K562 (cell line): Measurements from ENCODE around the gene ORMDL3. TPM values are rescaled to one million over a fixed set of nuclear protein-coding genes. Genes with fewer than 3 reads are reported as not detected.

ENCODE experiments used
- BRF1 ChIP-seq: IDR thresholded peaks from 3 replicates; pipeline ENCODE4 v1.6.1; 2011; ENCODE audit warnings: borderline replicate concordance, mild to moderate bottlenecking; ENCODE audit not compliant: insufficient read length; ENCODE audit errors: extremely low read depth
- CBX8 ChIP-seq: fragments of 200-600 bp; sonication (generic); IDR thresholded peaks from 2 replicates; pipeline ENCODE4 v1.6.1; 2012; ENCODE audit warnings: borderline replicate concordance, mixed run types, low read depth, mild to moderate bottlenecking, moderate library complexity, mixed read lengths, low read length, control low read depth, inconsistent platforms; ENCODE audit not compliant: poor library complexity, severe bottlenecking; ENCODE audit errors: extremely low read depth
- DIDO1 ChIP-seq: fragments of 450-650 bp; IDR thresholded peaks from 2 replicates; pipeline ENCODE4 v1.6.1; 2016; ENCODE audit warnings: low read depth, missing biosample characterization, missing genetic modification characterization
- HDAC6 ChIP-seq: IDR thresholded peaks from 2 replicates; pipeline ENCODE4 v1.6.1; 2012; ENCODE audit warnings: low read depth, mild to moderate bottlenecking, control low read depth, inconsistent platforms, low read length, moderate library complexity
- HEY1 ChIP-seq: fragments of 250-450 bp; sonication (Bioruptor Pico); IDR thresholded peaks from 2 replicates; pipeline ENCODE4 v1.5.0; 2020; ENCODE audit warnings: mild to moderate bottlenecking, moderate library complexity, borderline replicate concordance
- HMG20A ChIP-seq: fragments of 450-650 bp; formaldehyde crosslinking; conservative IDR thresholded peaks from 2 replicates; pipeline ENCODE4 v1.4.0; 2020; ENCODE audit warnings: mild to moderate bottlenecking, mixed read lengths
- HNRNPH1 ChIP-seq: fragments of 200-400 bp; formaldehyde crosslinking; optimal IDR thresholded peaks from 2 replicates; pipeline ENCODE3; 2017; ENCODE audit warnings: low read depth, mild to moderate bottlenecking, low read length, moderate library complexity
- ID3 ChIP-seq, 2 experiments: fragments of 250-450 bp in 1 of 2; fragments of 450-650 bp in 1 of 2; sonication (Bioruptor Pico) in 1 of 2; IDR thresholded peaks; 2 replicates each; pipeline versions ENCODE4 v1.6.1 to v1.8.0; 2016 to 2021; ENCODE audit warnings: mild to moderate bottlenecking in 2 of 2, moderate library complexity in 2 of 2, missing compliant biosample characterization in 1 of 2, missing genetic modification characterization in 1 of 2
- LARP7 ChIP-seq: fragments of 450-650 bp; IDR thresholded peaks from 2 replicates; pipeline ENCODE4 v1.6.1; 2016
- MAZ ChIP-seq, 2 experiments: fragments of 450-650 bp in 1 of 2; sonication (generic) in 1 of 2; formaldehyde crosslinking; IDR thresholded peaks in 1 of 2; conservative IDR thresholded peaks in 1 of 2; 2 replicates each; pipeline versions ENCODE4 v1.4.0 to v1.5.0; 2020; ENCODE audit warnings: mild to moderate bottlenecking in 1 of 2, missing genetic modification reagents in 1 of 2
- NCOA6 ChIP-seq: fragments of 450-650 bp; IDR thresholded peaks from 2 replicates; pipeline ENCODE4 v1.6.1; 2017; ENCODE audit warnings: mild to moderate bottlenecking
- PCBP2 ChIP-seq: fragments of 200-400 bp; formaldehyde crosslinking; IDR thresholded peaks from 2 replicates; pipeline ENCODE4 v1.6.1; 2018; ENCODE audit warnings: low read length, low read depth, mild to moderate bottlenecking, moderate library complexity; ENCODE audit not compliant: poor library complexity, severe bottlenecking
- PURB ChIP-seq: sonication (generic); formaldehyde crosslinking; IDR thresholded peaks from 2 replicates; pipeline ENCODE4 v1.9.0; 2021; ENCODE audit warnings: low read depth, mild to moderate bottlenecking, missing genetic modification reagents
- RBM25 ChIP-seq: fragments of 200-400 bp; formaldehyde crosslinking; IDR thresholded peaks from 2 replicates; pipeline ENCODE4 v1.6.1; 2018; ENCODE audit warnings: low read length, low read depth, moderate library complexity; ENCODE audit not compliant: severe bottlenecking
- SIX5 ChIP-seq, 2 experiments: IDR thresholded peaks; 2 replicates each; pipeline ENCODE4 v1.6.1; 2011; ENCODE audit warnings: low read length in 2 of 2, borderline replicate concordance in 1 of 2, low read depth in 1 of 2, mild to moderate bottlenecking in 1 of 2, moderate library complexity in 1 of 2; ENCODE audit not compliant: insufficient read depth in 1 of 2
- SPI1 ChIP-seq: IDR thresholded peaks from 2 replicates; pipeline ENCODE4 v1.6.1; 2011; ENCODE audit warnings: low read depth, low read length, control low read depth, borderline replicate concordance
- SREBF2 ChIP-seq: sonication (generic); formaldehyde crosslinking; IDR thresholded peaks from 2 replicates; pipeline ENCODE4 v1.4.0; 2020; ENCODE audit warnings: mild to moderate bottlenecking, missing genetic modification reagents
- SRSF9 ChIP-seq: fragments of 200-400 bp; formaldehyde crosslinking; IDR thresholded peaks from 2 replicates; pipeline ENCODE4 v1.6.1; 2017; ENCODE audit warnings: low read depth, low read length, borderline replicate concordance
- TCF7L2 ChIP-seq: fragments of 150-350 bp; IDR thresholded peaks from 2 replicates; pipeline ENCODE4 v1.6.1; 2016; ENCODE audit warnings: low read depth, mild to moderate bottlenecking, low read length, moderate library complexity
- ZBTB1 ChIP-seq: sonication (generic); formaldehyde crosslinking; IDR thresholded peaks from 2 replicates; pipeline ENCODE4 v1.8.1; 2023; ENCODE audit warnings: missing genetic modification reagents, low read depth, mild to moderate bottlenecking, borderline replicate concordance
- ZFP30 ChIP-seq: fragments of 250-450 bp; sonication (Bioruptor Pico); IDR thresholded peaks from 2 replicates; pipeline ENCODE4 v1.8.0; 2022; ENCODE audit warnings: moderate library complexity, mild to moderate bottlenecking, inconsistent platforms, borderline replicate concordance
- ZFP36 ChIP-seq: fragments of 150-350 bp; IDR thresholded peaks from 2 replicates; pipeline ENCODE4 v1.6.1; 2018; ENCODE audit warnings: low read length, low read depth; ENCODE audit not compliant: partially characterized antibody
- ZNF561 ChIP-seq: fragments of 450-650 bp; formaldehyde crosslinking; conservative IDR thresholded peaks from 2 replicates; pipeline ENCODE4 v1.4.0; 2020; ENCODE audit warnings: mild to moderate bottlenecking, moderate library complexity
- ZNF584 ChIP-seq: fragments of 200-800 bp; sonication (Bioruptor generic); IDR thresholded peaks from 2 replicates; pipeline ENCODE4 v1.6.1; 2016; ENCODE audit warnings: low read depth, mild to moderate bottlenecking, missing genetic modification characterization, missing compliant biosample characterization
- ZSCAN29 ChIP-seq: fragments of 450-650 bp; IDR thresholded peaks from 2 replicates; pipeline ENCODE4 v1.6.1; 2017
- polyA plus RNA-seq, 8 experiments: library from polyadenylated mRNA; depleted of rRNA in 4 of 8; stranded (reverse) in 5 of 8; unstranded in 3 of 8; fragments of >200 nt; fragmentation: Nextera tagmentation in 2 of 8; fragmentation: Illumina TruSeq in 1 of 8; extraction: Ambion mirVana in 2 of 8; extraction: Trizol in 1 of 8; gene quantifications; 2 replicates each; pipeline versions ENCODE4 v1.2.1 to v1.2.3, GENCODE V29; 2011 to 2014; ENCODE audit warnings: inconsistent platforms in 1 of 8, missing spikeins in 1 of 8
- total RNA-seq, 7 experiments: library from RNA; depleted of rRNA in 6 of 7; stranded (reverse); fragments of >200 nt in 6 of 7; fragmentation: Illumina TruSeq in 2 of 7; extraction: Trizol in 2 of 7; gene quantifications; 2 replicates each; pipeline versions ENCODE4 v1.2.1 to v1.2.3, GENCODE V29; 2011 to 2021; ENCODE audit warnings: low replicate concordance in 1 of 7
- TF ChIP-seq, protein P1 (sequence below), 2 experiments: fragments of 450-650 bp; conservative IDR thresholded peaks; 2 replicates each; pipeline ENCODE4 v1.6.1; 2017; ENCODE audit warnings: mild to moderate bottlenecking in 2 of 2, moderate library complexity in 2 of 2

The ORMDL3 gene
- total and polyA plus RNA-seq, 9 of the 15 experiments (the other 6 are each of a cell fraction or from before 2014, with no cell fraction given) = 2.7 to 57.4 (median 27.1) TPM

DNA sequence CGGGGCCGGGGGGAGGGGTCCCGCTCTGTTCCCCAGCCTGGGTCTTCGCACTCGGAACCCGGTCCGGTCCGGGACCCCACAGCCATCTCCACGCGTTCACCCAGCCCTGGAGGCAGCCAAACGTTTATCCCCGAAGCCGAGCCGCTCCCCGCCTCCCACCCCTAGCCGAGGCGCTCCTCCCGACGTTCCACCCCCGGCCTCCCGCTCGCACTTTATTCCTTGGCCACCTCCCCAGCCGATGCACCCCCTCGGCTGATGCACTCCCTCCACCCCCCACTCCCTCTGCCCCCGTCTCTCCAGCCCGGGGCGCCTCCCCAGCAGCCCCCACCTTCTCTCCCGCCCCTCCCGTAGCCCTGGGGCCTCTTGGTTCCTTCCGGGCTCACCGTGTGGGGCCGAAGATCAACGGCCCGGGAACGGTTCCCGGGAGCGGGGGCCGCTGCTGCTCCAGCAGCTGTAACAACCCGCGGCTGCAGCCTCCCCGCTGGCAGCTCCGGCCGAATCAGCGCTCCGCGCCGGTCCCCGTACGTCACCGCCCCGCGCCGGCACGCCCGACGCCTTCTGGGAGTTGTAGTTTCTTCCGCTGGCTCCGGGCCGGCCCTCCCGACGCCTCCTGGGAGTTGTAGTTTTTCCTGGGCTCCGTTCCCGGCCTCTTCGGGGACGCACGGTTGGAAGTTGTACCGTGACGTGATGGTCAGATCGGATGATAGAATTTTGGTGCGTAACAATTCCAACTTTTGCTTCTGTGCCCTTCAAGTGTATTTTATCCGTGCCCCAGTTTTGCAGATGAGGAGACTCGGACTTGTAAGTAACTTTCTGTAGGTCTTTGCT is at the start of gene ORMDL3, which contains the start of gene LRRC3C (continued):
- TF ChIP-seq DIDO1 (tag) (peak; percentile 75; the same call in 1 of the 2 replicates), PURB (CRISPR knock-in tag) (no peak), SIX5 (IDR thresholded peaks at IDR 0.05; ENCODE audit: borderline replicate concordance in 1 of 2, insufficient read depth in 1 of 2, low read depth in 1 of 2, low read length in 2 of 2) (peak; percentile 99), HDAC6 (no peak), HMG20A (CRISPR knock-in tag) (no peak), BRF1 (no peak), ZNF584 (CRISPR knock-in tag) (no peak), TCF7L2 (no peak), LARP7 (no peak), ZSCAN29 (no peak), HEY1 (CRISPR knock-in tag) (no peak), MAZ (CRISPR knock-in tag; conservative IDR thresholded peaks at IDR 0.05 in 1 of 2, IDR thresholded peaks at IDR 0.05 in 1 of 2) (peak; percentile 86), ZFP30 (no peak), RBM25 (no peak), ZFP36 (no peak), SPI1 (no peak), ZBTB1 (no peak), PCBP2 (no peak), SREBF2 (CRISPR knock-in tag) (no peak), SRSF9 (no peak), CBX8 (no peak), NCOA6 (no peak), ID3 (CRISPR knock-in tag; IDR thresholded peaks at IDR 0.05) (no peak), ID3 (tag; IDR thresholded peaks at IDR 0.05) (no peak), HNRNPH1 (no peak), ZNF561 (CRISPR knock-in tag) (no peak)
- TF ChIP-seq, protein P1, sequence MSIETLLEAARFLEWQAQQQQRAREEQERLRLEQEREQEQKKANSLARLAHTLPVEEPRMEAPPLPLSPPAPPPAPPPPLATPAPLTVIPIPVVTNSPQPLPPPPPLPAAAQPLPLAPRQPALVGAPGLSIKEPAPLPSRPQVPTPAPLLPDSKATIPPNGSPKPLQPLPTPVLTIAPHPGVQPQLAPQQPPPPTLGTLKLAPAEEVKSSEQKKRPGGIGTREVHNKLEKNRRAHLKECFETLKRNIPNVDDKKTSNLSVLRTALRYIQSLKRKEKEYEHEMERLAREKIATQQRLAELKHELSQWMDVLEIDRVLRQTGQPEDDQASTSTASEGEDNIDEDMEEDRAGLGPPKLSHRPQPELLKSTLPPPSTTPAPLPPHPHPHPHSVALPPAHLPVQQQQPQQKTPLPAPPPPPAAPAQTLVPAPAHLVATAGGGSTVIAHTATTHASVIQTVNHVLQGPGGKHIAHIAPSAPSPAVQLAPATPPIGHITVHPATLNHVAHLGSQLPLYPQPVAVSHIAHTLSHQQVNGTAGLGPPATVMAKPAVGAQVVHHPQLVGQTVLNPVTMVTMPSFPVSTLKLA (conservative IDR thresholded peaks at IDR 0.05) = peak; percentile 50 to 70; a peak in 3 of 4 replicates
